H1 (cell line): ENCODE results near the gene ARHGAP42. TPM values are rescaled to one million over a fixed set of nuclear protein-coding genes. Genes with fewer than 3 reads are reported as not detected.

Experiments
- CTCF ChIA-PET: fragments of 300-600 bp; sonication (Branson Sonifier 250); formaldehyde crosslinking; loops from one replicate; lab custom pipeline; 2021; ENCODE audit not compliant: partially characterized antibody; lab: Charles Lee
- POLR2A ChIA-PET: fragments of 300-600 bp; sonication (Branson Sonifier 250); formaldehyde crosslinking; loops from one replicate; lab custom pipeline; 2021; ENCODE audit warnings: inconsistent platforms; ENCODE audit not compliant: partially characterized antibody; lab: Charles Lee
- DNase-seq, 2 experiments: peaks; one replicate each; pipeline versions ENCODE4 v3.0.0 to v3.0.0-alpha.2; 2010 to 2022; ENCODE audit warnings: low spot score in 2 of 2, low read depth in 1 of 2, mixed read lengths in 1 of 2
- FAIRE-seq: peaks from 2 replicates; lab custom pipeline; 2011; peaks lifted over from hg19 to GRCh38; lab: Jason Lieb, UNC
- H2AFZ ChIP-seq: 2 replicates; pipeline ENCODE4 v1.8.1; 2012; ENCODE audit warnings: low read length, inconsistent platforms
- H2AK5ac ChIP-seq: 2 replicates; pipeline ENCODE4 v1.6.1; 2013; ENCODE audit warnings: low read depth, low read length
- H2BK120ac ChIP-seq: replicated peaks from 2 replicates; pipeline ENCODE3; 2013; ENCODE audit warnings: low read depth, low read length, inconsistent platforms
- H2BK12ac ChIP-seq: 2 replicates; pipeline ENCODE4 v1.6.1; 2013; ENCODE audit warnings: low read depth, low read length
- H2BK15ac ChIP-seq: 2 replicates; pipeline ENCODE4 v1.6.1; 2013; ENCODE audit warnings: low read length
- H2BK20ac ChIP-seq: 2 replicates; pipeline ENCODE4 v1.6.1; 2013; ENCODE audit warnings: low read length
- H2BK5ac ChIP-seq: 2 replicates; pipeline ENCODE4 v1.6.1; 2013; ENCODE audit warnings: low read depth, low read length
- H3K14ac ChIP-seq: 2 replicates; pipeline ENCODE4 v1.6.1; 2013; ENCODE audit warnings: inconsistent platforms; ENCODE audit not compliant: insufficient read length
- H3K18ac ChIP-seq: 2 replicates; pipeline ENCODE4 v1.6.1; 2013; ENCODE audit warnings: low read length; ENCODE audit errors: extremely low read depth
- H3K23ac ChIP-seq: 2 replicates; pipeline ENCODE4 v1.6.1; 2013; ENCODE audit warnings: inconsistent platforms; ENCODE audit not compliant: insufficient read length
- H3K23me2 ChIP-seq: 2 replicates; pipeline ENCODE4 v1.6.1; 2013; ENCODE audit warnings: low read depth, low read length
- H3K27ac ChIP-seq: 2 replicates; pipeline ENCODE4 v1.6.1; 2011; ENCODE audit warnings: low read depth, low read length, inconsistent platforms
- H3K27me3 ChIP-seq, 4 experiments: replicated peaks in 1 of 4; 1 replicate in 1 of 4; 2 replicates in 3 of 4; pipeline versions ENCODE4 v1.6.1 to v1.8.1; 2011 to 2013; ENCODE audit warnings: low read length in 3 of 4, mild to moderate bottlenecking in 3 of 4, inconsistent platforms in 2 of 4, mixed read lengths in 2 of 4, moderate library complexity in 1 of 4; ENCODE audit not compliant: control insufficient read depth in 3 of 4, insufficient read depth in 3 of 4; ENCODE audit errors: extremely low read depth in 1 of 4
- H3K36me3 ChIP-seq, 4 experiments: 2 replicates each; pipeline versions ENCODE4 v1.6.1 to v1.8.1; 2011 to 2013; ENCODE audit warnings: mild to moderate bottlenecking in 4 of 4, low read length in 3 of 4, moderate library complexity in 2 of 4, control low read depth in 1 of 4, inconsistent platforms in 1 of 4; ENCODE audit not compliant: insufficient read depth in 4 of 4, control insufficient read depth in 2 of 4
- H3K4ac ChIP-seq: replicated peaks from 2 replicates; pipeline ENCODE3; 2013; ENCODE audit warnings: low read length, low read depth, mixed read lengths, inconsistent platforms; ENCODE audit not compliant: insufficient read length
- H3K4me1 ChIP-seq, 4 experiments: replicated peaks in 1 of 4; 1 replicate in 1 of 4; 2 replicates in 3 of 4; pipeline versions ENCODE4 v1.6.1 to v1.8.1; 2011 to 2013; ENCODE audit warnings: low read length in 3 of 4, inconsistent platforms in 2 of 4, mixed read lengths in 1 of 4; ENCODE audit not compliant: insufficient read depth in 4 of 4, control insufficient read depth in 3 of 4
- H3K4me2 ChIP-seq, 2 experiments: 2 replicates each; pipeline versions ENCODE4 v1.6.1 to v1.8.1; 2011 to 2013; ENCODE audit warnings: low read depth in 2 of 2, low read length in 2 of 2, control low read depth in 1 of 2, inconsistent platforms in 1 of 2, mild to moderate bottlenecking in 1 of 2; ENCODE audit not compliant: insufficient read depth in 1 of 2
- H3K4me3 ChIP-seq, 4 experiments: fragments of 200-600, 300-600 bp in 1 of 4; sonication (generic), shearing (Covaris generic), sonication (Bioruptor Twin) in 1 of 4; 2 replicates each; pipeline versions ENCODE4 v1.5.1 to v1.8.1; 2011 to 2016; ENCODE audit warnings: low read length in 4 of 4, low read depth in 3 of 4, control low read depth in 2 of 4, inconsistent platforms in 2 of 4, mild to moderate bottlenecking in 2 of 4, mixed read lengths in 1 of 4, moderate library complexity in 1 of 4; ENCODE audit not compliant: insufficient read depth in 2 of 4; ENCODE audit errors: extremely low read depth in 1 of 4
- H3K56ac ChIP-seq: replicated peaks from 2 replicates; pipeline ENCODE3; 2013; ENCODE audit warnings: low read depth, mild to moderate bottlenecking, mixed read lengths, low read length, inconsistent platforms; ENCODE audit not compliant: insufficient read length
- H3K79me1 ChIP-seq: 2 replicates; pipeline ENCODE4 v1.6.1; 2013; ENCODE audit warnings: low read depth, low read length, control low read depth
- H3K79me2 ChIP-seq, 2 experiments: 2 replicates each; pipeline versions ENCODE4 v1.6.1 to v1.8.1; 2012 to 2013; ENCODE audit warnings: low read length in 2 of 2, mild to moderate bottlenecking in 2 of 2, inconsistent platforms in 1 of 2; ENCODE audit not compliant: insufficient read depth in 2 of 2, control insufficient read depth in 1 of 2
- H3K9ac ChIP-seq, 4 experiments: replicated peaks in 1 of 4; 1 replicate in 1 of 4; 2 replicates in 3 of 4; pipeline versions ENCODE4 v1.6.1 to v1.8.1; 2011 to 2013; ENCODE audit warnings: low read depth in 3 of 4, low read length in 3 of 4, control low read depth in 2 of 4, mild to moderate bottlenecking in 2 of 4, moderate library complexity in 2 of 4, inconsistent platforms in 1 of 4; ENCODE audit errors: extremely low read depth in 1 of 4
- H3K9me3 ChIP-seq, 2 experiments: 2 replicates each; pipeline versions ENCODE4 v1.6.1 to v1.8.1; 2012 to 2013; ENCODE audit warnings: mild to moderate bottlenecking in 2 of 2, moderate library complexity in 2 of 2, control low read depth in 1 of 2, inconsistent platforms in 1 of 2, low read depth in 1 of 2, low read length in 1 of 2, mixed read lengths in 1 of 2; ENCODE audit not compliant: insufficient read depth in 2 of 2
- H4K20me1 ChIP-seq, 2 experiments: replicated peaks in 1 of 2; 2 replicates each; pipeline versions ENCODE3 to v1.8.1; 2011 to 2013; ENCODE audit warnings: inconsistent platforms in 2 of 2, low read length in 2 of 2, mild to moderate bottlenecking in 1 of 2; ENCODE audit not compliant: insufficient read depth in 2 of 2, control insufficient read depth in 1 of 2
- H4K5ac ChIP-seq: 2 replicates; pipeline ENCODE4 v1.6.1; 2013; ENCODE audit warnings: low read length, low read depth, mixed read lengths, inconsistent platforms; ENCODE audit not compliant: insufficient read length
- H4K8ac ChIP-seq: 2 replicates; pipeline ENCODE4 v1.8.0; 2013; ENCODE audit warnings: mild to moderate bottlenecking, moderate library complexity, low read length, inconsistent platforms; ENCODE audit not compliant: insufficient read depth; ENCODE audit errors: extremely low read depth
- H4K91ac ChIP-seq: replicated peaks from 2 replicates; pipeline ENCODE3; 2013; ENCODE audit warnings: low read length, mixed read lengths, inconsistent platforms; ENCODE audit not compliant: insufficient read length
- ATF2 ChIP-seq: IDR thresholded peaks from 2 replicates; pipeline ENCODE4 v1.6.1; 2012; ENCODE audit warnings: low read length, inconsistent platforms
- BCL11A ChIP-seq, 2 experiments: IDR thresholded peaks; one replicate each; pipeline ENCODE4 v1.6.1; 2011; ENCODE audit warnings: low read depth in 2 of 2, low read length in 2 of 2, mild to moderate bottlenecking in 2 of 2
- CBX5 ChIP-seq: fragments of 300-800, 300-1000 bp; sonication (generic); IDR thresholded peaks from 2 replicates; pipeline ENCODE4 v1.7.1; 2016; ENCODE audit warnings: antibody characterized with exemption, low read length, low read depth
- CEBPB ChIP-seq: IDR thresholded peaks from 2 replicates; pipeline ENCODE4 v1.6.1; 2012; ENCODE audit warnings: low read depth, low read length
- GABPA ChIP-seq: IDR thresholded peaks from 2 replicates; pipeline ENCODE4 v1.6.1; 2011; ENCODE audit warnings: mild to moderate bottlenecking, low read length, moderate library complexity, borderline replicate concordance; ENCODE audit not compliant: insufficient read depth
- HDAC6 ChIP-seq: IDR thresholded peaks from one replicate; pipeline ENCODE4 v1.7.1; 2012; ENCODE audit warnings: low read depth, mild to moderate bottlenecking, inconsistent platforms, low read length, moderate library complexity
- POU5F1 ChIP-seq: IDR thresholded peaks from 2 replicates; pipeline ENCODE4 v1.6.1; 2011; ENCODE audit warnings: low read depth, mild to moderate bottlenecking, low read length, moderate library complexity
- SRF ChIP-seq: IDR thresholded peaks from 2 replicates; pipeline ENCODE4 v1.6.1; 2011; ENCODE audit warnings: mild to moderate bottlenecking, low read depth, low read length, moderate library complexity
- TAF7 ChIP-seq: optimal IDR thresholded peaks from 2 replicates; pipeline ENCODE3; 2011; ENCODE audit warnings: low read depth, mild to moderate bottlenecking, inconsistent platforms, low read length, moderate library complexity, borderline replicate concordance
- TBP ChIP-seq: IDR thresholded peaks from 2 replicates; pipeline ENCODE4 v1.6.1; 2011; ENCODE audit warnings: low read depth, low read length, improper control_type of control experiment
- TEAD4 ChIP-seq: IDR thresholded peaks from 2 replicates; pipeline ENCODE4 v1.6.1; 2012; ENCODE audit warnings: low read depth, low read length, inconsistent platforms, mixed read lengths
- USF2 ChIP-seq: IDR thresholded peaks from 2 replicates; pipeline ENCODE4 v1.6.1; 2011; ENCODE audit warnings: low read length, improper control_type of control experiment
- WGBS, 2 experiments: shearing (Covaris generic) in 1 of 2; methylation state at CpG; one replicate each; pipeline versions ENCODE4 v1.1.6 to v1.1.7; 2013 to 2015; ENCODE audit warnings: low lambda C conversion rate in 2 of 2, mixed read lengths in 2 of 2, inconsistent platforms in 1 of 2, low coverage in 1 of 2, missing lambda C conversion rate in 1 of 2; ENCODE audit not compliant: insufficient replicate concordance in 2 of 2, insufficient coverage in 1 of 2, insufficient read length in 1 of 2; ENCODE audit errors: extremely low coverage in 1 of 2, missing lambda C conversion rate in 1 of 2; 5-methylcytosine and 5-hydroxymethylcytosine counted together
- polyA plus RNA-seq, 7 experiments: library from polyadenylated mRNA; depleted of rRNA in 3 of 7; stranded (reverse) in 5 of 7; unstranded in 2 of 7; fragments of >200 nt in 5 of 7; fragments of 200-250 nt in 2 of 7; gene quantifications; 1 replicate in 5 of 7; 2 replicates in 1 of 7; 4 replicates in 1 of 7; pipeline versions ENCODE4 v1.2.1 to v1.2.3, GENCODE V29; 2011 to 2013; ENCODE audit warnings: missing spikeins in 2 of 7, mixed read lengths in 2 of 7
- total RNA-seq: library from RNA; stranded (reverse); fragmentation: NEBNext Ultra II Directional; extraction: Animal tissue kit (Norgen Biotek cat#: 25700); gene quantifications from 2 replicates; pipeline ENCODE4 v1.2.1, GENCODE V29; 2021

ARHGAP42 gene
- total and polyA plus RNA-seq, 2 of the 8 experiments (the other 6 are each of a cell fraction or from before 2014, with no cell fraction given), result 22.2 to 33.5 TPM

- 76% methylated on average over 3 of the region's 3 CpGs; no CpG with 5 or more reads in 1 of the 2 experiments for WGBS, 2 experiments
- Histone ChIP-seq H4K91ac (no peak overlapping the region), H3K9ac (no peak overlapping the region), H2BK12ac (no peak overlapping the region), H4K20me1 (no peaks in the 10 kb centered on the region), H3K27ac (no peak overlapping the region), H4K8ac (no peak overlapping the region), H3K14ac (no peak overlapping the region), H3K4me3 (no peak overlapping the region), H3K79me1 (no peaks in the 10 kb centered on the region; the same call in 1 of the 2 replicates), H2BK15ac (no peak overlapping the region), H2AFZ (no peak overlapping the region), H4K5ac (no peak overlapping the region), H3K4me2 (no peak overlapping the region), H3K23me2 (no peaks in the 10 kb centered on the region), H3K18ac (no peak overlapping the region), H2BK120ac (no peak overlapping the region), H3K4ac (no peak overlapping the region), H3K9me3 (no peaks in the 10 kb centered on the region), H2BK5ac (no peak overlapping the region), H3K4me1 (peaks cover 0 to 2% (median 0%) of the 10 kb centered on the region in 4 experiments; a peak in 4 of 7 replicates), H3K27me3 (no peaks in the 10 kb centered on the region), H3K36me3 (no peaks in the 10 kb centered on the region), H3K79me2 (peaks cover 5 to 76% of the 10 kb centered on the region in 2 experiments; a peak in 3 of 4 replicates), H2BK20ac (no peak overlapping the region), H3K23ac (no peak overlapping the region), H2AK5ac (no peak overlapping the region), H3K56ac (no peak overlapping the region)
- DNase-seq (no peak), FAIRE-seq (no peak)
- ChIA-PET POLR2A (no interaction called here), CTCF (interaction anchor here (0.7 to 1.6 kb wide), 4 partner anchors 23 to 41 kb away, joined by 3 to 5 read pairs (median 3); no protein-coding TSS in a partner anchor)
- TF ChIP-seq HDAC6 (no peak), TAF7 (no peak), GABPA (no peak), USF2 (no peak), ATF2 (no peak), CBX5 (no peak), CEBPB (no peak), TBP (no peak), BCL11A (IDR thresholded peaks at IDR 0.05; ENCODE audit: low read depth in 2 of 2, low read length in 2 of 2) (no peak), POU5F1 (no peak), SRF (no peak), TEAD4 (no peak)
These were observed 25.5 kb downstream of the ARHGAP42 start for GRCh38 chr11:100712583-100712982.
